AG09309 (cell line): Measurements from ENCODE around the gene GRID1.

ENCODE experiments used
- DNase-seq: peaks from one replicate; pipeline ENCODE4 v3.0.0-alpha.2; 2010; ENCODE audit warnings: low read depth
- H3K4me3 ChIP-seq: 2 replicates; pipeline ENCODE4 v1.5.1; 2011; ENCODE audit warnings: mild to moderate bottlenecking, low read depth, low read length, moderate library complexity; ENCODE audit not compliant: control insufficient read depth
- CTCF ChIP-seq: IDR thresholded peaks from 2 replicates; pipeline ENCODE4 v1.5.1; 2011; ENCODE audit warnings: mild to moderate bottlenecking, low read depth, low read length, inconsistent platforms; ENCODE audit not compliant: insufficient read depth, control insufficient read depth; ENCODE audit errors: missing control alignments

The GRID1 gene

GRCh38 chr10:86204421-86205305 lies 161.9 kb downstream of the GRID1 start:
- DNase-seq = no peak
- no peak overlapping the region for H3K4me3 ChIP-seq
- no peak for TF ChIP-seq CTCF

- no peak for DNase-seq
- no peak for TF ChIP-seq CTCF
- H3K4me3 ChIP-seq = no peak overlapping the region
Measured at GRCh38 chr10:86203162-86203905, 163.3 kb downstream of the GRID1 start.

- no peak for TF ChIP-seq CTCF
- H3K4me3 ChIP-seq = no peak overlapping the region
- DNase-seq = no peak
Measured at GRCh38 chr10:86202226-86202735, 164.3 kb downstream of the GRID1 start.

- TF ChIP-seq CTCF = no peak
Measured at GRCh38 chr10:86200867-86201266, 165.7 kb downstream of the GRID1 start.

GRCh38 chr10:86200269-86200668 lies 166.3 kb downstream of the GRID1 start:
- no peak for DNase-seq

More at GRCh38 chr10:86200867-86201266, 165.7 kb downstream of the GRID1 start:
- no peak overlapping the region for H3K4me3 ChIP-seq
- no peak for DNase-seq

More at GRCh38 chr10:86200269-86200668, 166.3 kb downstream of the GRID1 start:
- TF ChIP-seq CTCF = no peak
- H3K4me3 ChIP-seq = no peak overlapping the region
